CD4-positive, CD25-positive, alpha-beta regulatory T cell (primary cell): ENCODE results near the gene VCAN. TPM values are rescaled to one million over a fixed set of nuclear protein-coding genes. Genes with fewer than 3 reads are reported as not detected.

ENCODE experiments used
- ATAC-seq, 2 donors: fragments of 150-1000 bp; cut with Tn5 transposase; one replicate each; pipeline ENCODE4 v1.10.0; 2021; ENCODE audit warnings: low read depth in 2 of 2, moderate number of reproducible peaks in 2 of 2, moderate library complexity in 1 of 2
- DNase-seq, 3 donors: peaks; one replicate each; pipeline versions ENCODE4 v3.0.0 to v3.0.0-alpha.2; 2012 to 2022; ENCODE audit warnings: mixed read lengths in 1 of 3
- H3K27ac ChIP-seq: one replicate; pipeline ENCODE4 v1.7.0; 2013; ENCODE audit warnings: mild to moderate bottlenecking, low read length; ENCODE audit not compliant: insufficient read depth, poor library complexity, severe bottlenecking
- H3K27me3 ChIP-seq: one replicate; pipeline ENCODE4 v1.7.0; 2013; ENCODE audit warnings: low read length; ENCODE audit not compliant: control insufficient read depth, insufficient read depth
- H3K36me3 ChIP-seq: one replicate; pipeline ENCODE4 v1.7.0; 2013; ENCODE audit warnings: mild to moderate bottlenecking, low read length, moderate library complexity; ENCODE audit not compliant: control insufficient read depth, insufficient read depth
- H3K4me1 ChIP-seq: 2 replicates; pipeline ENCODE4 v1.7.0; 2013; ENCODE audit warnings: mild to moderate bottlenecking, low read length; ENCODE audit not compliant: insufficient read depth, control insufficient read depth, poor library complexity, severe bottlenecking
- H3K4me3 ChIP-seq: one replicate; pipeline ENCODE4 v1.7.0; 2013; ENCODE audit warnings: low read depth, mild to moderate bottlenecking, low read length, moderate library complexity
- H3K9me3 ChIP-seq, 2 experiments: 1 replicate in 1 of 2; 2 replicates in 1 of 2; pipeline ENCODE4 v1.7.0; 2013; ENCODE audit warnings: low read length in 2 of 2, mild to moderate bottlenecking in 1 of 2, moderate library complexity in 1 of 2; ENCODE audit not compliant: control insufficient read depth in 2 of 2
- H3K27ac Mint-ChIP-seq, 3 donors: one replicate each; pipeline ENCODE4 v1.8.0; 2020 to 2022; ENCODE audit warnings: mild to moderate bottlenecking in 3 of 3, mixed read lengths in 3 of 3, moderate library complexity in 2 of 3
- H3K27me3 Mint-ChIP-seq: one replicate; pipeline ENCODE4 v1.8.0; 2022; ENCODE audit warnings: mild to moderate bottlenecking, mixed read lengths
- H3K36me3 Mint-ChIP-seq: one replicate; pipeline ENCODE4 v1.8.0; 2020; ENCODE audit warnings: mixed read lengths
- H3K4me1 Mint-ChIP-seq, 4 donors: one replicate each; pipeline ENCODE4 v1.8.0; 2020 to 2022; ENCODE audit warnings: mixed read lengths in 4 of 4, mild to moderate bottlenecking in 1 of 4
- H3K4me3 Mint-ChIP-seq, 4 donors: one replicate each; pipeline ENCODE4 v1.8.0; 2020 to 2022; ENCODE audit warnings: mild to moderate bottlenecking in 4 of 4, mixed read lengths in 4 of 4, moderate library complexity in 3 of 4
- H3K9me3 Mint-ChIP-seq, 7 donors: one replicate each; pipeline ENCODE4 v1.8.0; 2020 to 2022; ENCODE audit warnings: mixed read lengths in 7 of 7, mild to moderate bottlenecking in 3 of 7, moderate library complexity in 2 of 7
- polyA plus RNA-seq, 4 donors: library from polyadenylated mRNA; unstranded; fragments of 300-500 nt; fragmentation: Illumina TruSeq; gene quantifications; one replicate each; pipeline ENCODE4 v1.2.3, GENCODE V29; 2021
- total RNA-seq: library from RNA; stranded (reverse); gene quantifications from one replicate; pipeline ENCODE4 v1.2.3, GENCODE V29; 2022

The VCAN gene
- total and polyA plus RNA-seq, 5 donors from 2014 or later, result 0.20 to 0.85 (median 0.40) TPM; not detected in 2

- Mint-ChIP-seq H3K27ac (no peak overlapping the region), H3K4me1 (no peaks in the 10 kb centered on the region), H3K9me3 (peaks cover 0 to 4% (median 0%) of the 10 kb centered on the region in 7 donors), H3K36me3 (no peaks in the 10 kb centered on the region), H3K27me3 (peaks cover 5% of the 10 kb centered on the region), H3K4me3 (no peak overlapping the region)
- no peaks in the 10 kb centered on the region for H3K4me1 ChIP-seq
- DNase-seq, result no peak
- H3K4me3 ChIP-seq, result no peak overlapping the region
- H3K36me3 ChIP-seq, result no peaks in the 10 kb centered on the region
- no peak overlapping the region for H3K27ac ChIP-seq
- H3K9me3 ChIP-seq, result no peaks in the 10 kb centered on the region
- no peaks in the 10 kb centered on the region for H3K27me3 ChIP-seq
- no peak for ATAC-seq
Measured at GRCh38 chr5:83551821-83552220, 80.3 kb downstream of the VCAN start.

DNA sequence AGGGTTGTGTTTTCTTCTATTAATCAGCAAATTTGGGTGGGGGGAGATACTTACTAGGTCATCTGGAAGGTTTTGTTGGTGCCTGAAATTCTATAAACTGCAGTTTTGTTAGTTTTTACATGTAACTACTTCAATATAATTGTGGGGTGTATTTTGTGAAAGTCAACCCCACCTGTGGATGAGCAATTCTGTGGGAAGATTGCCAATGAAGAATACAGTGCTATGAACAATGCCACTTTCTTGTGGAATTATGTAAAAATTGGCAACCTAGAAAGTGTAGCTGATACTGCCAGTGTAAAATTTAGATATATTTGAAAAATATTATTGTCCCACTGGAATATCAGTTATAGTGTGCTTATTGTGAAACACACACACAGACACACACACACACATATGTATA lies 80.7 kb downstream of the VCAN start:
- Histone ChIP-seq H3K4me1 (no peaks in the 10 kb centered on the region), H3K9me3 (no peaks in the 10 kb centered on the region), H3K4me3 (no peak overlapping the region), H3K27ac (no peak overlapping the region), H3K27me3 (no peaks in the 10 kb centered on the region), H3K36me3 (no peaks in the 10 kb centered on the region)
- Mint-ChIP-seq H3K4me1 (no peaks in the 10 kb centered on the region), H3K9me3 (peaks cover 0 to 2% (median 0%) of the 10 kb centered on the region in 7 donors), H3K36me3 (no peaks in the 10 kb centered on the region), H3K27ac (no peak overlapping the region), H3K4me3 (no peak overlapping the region), H3K27me3 (peaks cover 5% of the 10 kb centered on the region)
- no peak for DNase-seq
- ATAC-seq, result no peak

DNA sequence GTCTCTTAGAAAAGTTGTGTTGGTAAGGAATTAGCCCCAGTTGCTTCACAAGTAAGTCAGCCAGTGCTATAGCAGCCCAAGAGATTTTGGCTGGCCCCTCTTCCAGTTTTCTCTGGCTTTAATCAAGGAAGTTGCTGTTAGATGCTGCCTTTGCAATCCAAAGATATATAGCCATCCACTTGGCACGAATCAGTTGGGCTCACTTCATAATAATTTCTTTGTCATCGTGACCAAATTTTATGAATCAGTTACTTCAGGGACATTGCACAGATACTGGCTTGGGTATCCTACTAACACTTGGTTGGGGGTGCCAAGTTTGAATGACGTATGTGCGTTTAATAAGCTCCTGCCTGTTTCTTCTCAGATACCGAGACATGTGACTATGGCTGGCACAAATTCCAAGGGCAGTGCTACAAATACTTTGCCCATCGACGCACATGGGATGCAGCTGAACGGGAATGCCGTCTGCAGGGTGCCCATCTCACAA lies 81.5 kb downstream of the VCAN start:
- Mint-ChIP-seq H3K27me3 (peaks cover 5% of the 10 kb centered on the region), H3K36me3 (no peaks in the 10 kb centered on the region), H3K4me1 (no peaks in the 10 kb centered on the region), H3K27ac (no peak overlapping the region), H3K4me3 (no peak overlapping the region), H3K9me3 (peaks cover 0 to 2% (median 0%) of the 10 kb centered on the region in 7 donors)
- Histone ChIP-seq H3K27ac (no peak overlapping the region), H3K4me3 (no peak overlapping the region), H3K36me3 (no peaks in the 10 kb centered on the region), H3K27me3 (no peaks in the 10 kb centered on the region), H3K4me1 (no peaks in the 10 kb centered on the region), H3K9me3 (no peaks in the 10 kb centered on the region)
- ATAC-seq, result no peak
- DNase-seq, result no peak

DNA sequence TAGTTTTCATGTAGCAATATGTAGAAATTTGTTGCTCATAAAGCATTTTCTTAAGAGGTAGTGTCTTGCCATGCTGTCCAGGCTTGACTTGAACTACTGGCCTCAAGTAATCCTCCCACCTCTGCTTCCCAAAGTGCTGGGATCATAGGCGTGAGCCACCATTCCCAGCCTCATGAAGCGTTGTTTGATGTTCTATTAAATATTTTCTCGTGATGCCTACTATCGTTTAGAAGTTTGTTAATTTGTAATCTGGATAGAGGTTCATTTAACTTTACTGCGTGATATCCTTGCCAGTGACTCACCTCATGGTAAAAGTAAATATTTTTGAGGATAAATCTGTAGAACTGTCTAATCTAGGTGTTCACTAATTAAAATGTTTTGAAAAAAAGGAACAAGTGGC lies 82.6 kb downstream of the VCAN start:
- no peaks in the 10 kb centered on the region for H3K9me3 ChIP-seq
- DNase-seq (no peak), ATAC-seq (no peak)
- no peaks in the 10 kb centered on the region for H3K4me1 Mint-ChIP-seq
- no peaks in the 10 kb centered on the region for H3K36me3 Mint-ChIP-seq
- no peak overlapping the region for H3K27ac ChIP-seq
- no peak overlapping the region for H3K27ac Mint-ChIP-seq
- no peaks in the 10 kb centered on the region for H3K4me1 ChIP-seq
- peaks cover 9% of the 10 kb centered on the region for H3K27me3 Mint-ChIP-seq
- H3K9me3 Mint-ChIP-seq, result peaks cover 0 to 2% (median 0%) of the 10 kb centered on the region in 7 donors
- no peaks in the 10 kb centered on the region for H3K36me3 ChIP-seq
- H3K4me3 ChIP-seq, result no peak overlapping the region
- no peaks in the 10 kb centered on the region for H3K27me3 ChIP-seq
- H3K4me3 Mint-ChIP-seq, result no peak overlapping the region

- H3K4me3 Mint-ChIP-seq, result no peak overlapping the region
- H3K27ac ChIP-seq, result no peak overlapping the region
- no peaks in the 10 kb centered on the region for H3K36me3 ChIP-seq
- H3K27me3 ChIP-seq, result no peaks in the 10 kb centered on the region
- H3K27me3 Mint-ChIP-seq, result peaks cover 12% of the 10 kb centered on the region
- no peaks in the 10 kb centered on the region for H3K36me3 Mint-ChIP-seq
- H3K9me3 ChIP-seq, result no peaks in the 10 kb centered on the region
- peaks cover 0 to 2% (median 0%) of the 10 kb centered on the region in 7 donors for H3K9me3 Mint-ChIP-seq
- H3K4me1 Mint-ChIP-seq, result no peaks in the 10 kb centered on the region
- no peak overlapping the region for H3K27ac Mint-ChIP-seq
- ATAC-seq (no peak), DNase-seq (no peak)
- no peaks in the 10 kb centered on the region for H3K4me1 ChIP-seq
- H3K4me3 ChIP-seq, result no peak overlapping the region
Measured at GRCh38 chr5:83554686-83555085, 83.1 kb downstream of the VCAN start.

DNA sequence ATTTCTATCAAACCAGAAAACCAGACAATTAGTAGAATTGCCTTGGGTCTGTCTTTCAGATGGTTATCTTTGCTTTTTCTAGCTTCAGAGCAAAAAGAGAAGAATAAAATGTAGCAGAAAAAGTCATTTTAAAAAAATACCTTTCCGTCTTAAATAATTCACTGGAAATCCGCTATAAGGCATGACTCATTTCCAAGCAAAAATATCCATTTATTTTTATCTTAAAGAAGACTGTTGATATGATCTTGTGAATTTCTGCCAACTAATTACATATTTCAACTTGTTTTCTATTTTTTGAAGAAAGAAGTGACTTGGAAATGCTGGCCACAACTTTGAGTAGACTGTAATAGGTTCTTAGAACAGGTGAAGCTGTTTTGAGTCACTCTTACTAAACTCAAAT lies 83.7 kb downstream of the VCAN start:
- no peaks in the 10 kb centered on the region for H3K36me3 Mint-ChIP-seq
- H3K27ac ChIP-seq, result no peak overlapping the region
- H3K36me3 ChIP-seq, result no peaks in the 10 kb centered on the region
- H3K27me3 ChIP-seq, result no peaks in the 10 kb centered on the region
- H3K4me1 Mint-ChIP-seq, result no peaks in the 10 kb centered on the region
- no peaks in the 10 kb centered on the region for H3K4me1 ChIP-seq
- no peak overlapping the region for H3K27ac Mint-ChIP-seq
- peaks cover 12% of the 10 kb centered on the region for H3K27me3 Mint-ChIP-seq
- H3K9me3 ChIP-seq, result no peaks in the 10 kb centered on the region
- H3K4me3 ChIP-seq, result no peak overlapping the region
- DNase-seq (no peak), ATAC-seq (no peak)
- H3K9me3 Mint-ChIP-seq, result peaks cover 0 to 2% (median 0%) of the 10 kb centered on the region in 7 donors
- no peak overlapping the region for H3K4me3 Mint-ChIP-seq

- H3K36me3 ChIP-seq, result no peaks in the 10 kb centered on the region
- no peak overlapping the region for H3K27ac ChIP-seq
- DNase-seq (no peak), ATAC-seq (no peak)
- no peaks in the 10 kb centered on the region for H3K27me3 ChIP-seq
- no peaks in the 10 kb centered on the region for H3K4me1 ChIP-seq
- H3K9me3 ChIP-seq, result no peaks in the 10 kb centered on the region
- no peak overlapping the region for H3K4me3 ChIP-seq
- Mint-ChIP-seq H3K9me3 (peaks cover 0 to 2% (median 0%) of the 10 kb centered on the region in 7 donors), H3K36me3 (no peaks in the 10 kb centered on the region), H3K27ac (no peak overlapping the region), H3K4me1 (no peaks in the 10 kb centered on the region), H3K4me3 (no peak overlapping the region), H3K27me3 (peaks cover 12% of the 10 kb centered on the region)
Measured at GRCh38 chr5:83556190-83556589, 84.6 kb downstream of the VCAN start.

- DNase-seq, result no peak
- Mint-ChIP-seq H3K27me3 (peaks cover 9% of the 10 kb centered on the region), H3K36me3 (no peaks in the 10 kb centered on the region), H3K4me1 (no peaks in the 10 kb centered on the region), H3K4me3 (no peak overlapping the region), H3K9me3 (peaks cover 0 to 1% (median 0%) of the 10 kb centered on the region in 7 donors), H3K27ac (no peak overlapping the region)
- no peak overlapping the region for H3K4me3 ChIP-seq
- no peak overlapping the region for H3K27ac ChIP-seq
- no peaks in the 10 kb centered on the region for H3K9me3 ChIP-seq
- no peaks in the 10 kb centered on the region for H3K36me3 ChIP-seq
- H3K4me1 ChIP-seq, result no peaks in the 10 kb centered on the region
- no peak for ATAC-seq
- H3K27me3 ChIP-seq, result no peaks in the 10 kb centered on the region
Measured at GRCh38 chr5:83559118-83559785, 87.7 kb downstream of the VCAN start.
